Measurements from ENCODE around the gene PLXDC2. TPM values are rescaled to one million over a fixed set of nuclear protein-coding genes. Genes with fewer than 3 reads are reported as not detected.

PLXDC2 gene
- total RNA-seq, 2 experiments from 2014 or later: not detected

DNA sequence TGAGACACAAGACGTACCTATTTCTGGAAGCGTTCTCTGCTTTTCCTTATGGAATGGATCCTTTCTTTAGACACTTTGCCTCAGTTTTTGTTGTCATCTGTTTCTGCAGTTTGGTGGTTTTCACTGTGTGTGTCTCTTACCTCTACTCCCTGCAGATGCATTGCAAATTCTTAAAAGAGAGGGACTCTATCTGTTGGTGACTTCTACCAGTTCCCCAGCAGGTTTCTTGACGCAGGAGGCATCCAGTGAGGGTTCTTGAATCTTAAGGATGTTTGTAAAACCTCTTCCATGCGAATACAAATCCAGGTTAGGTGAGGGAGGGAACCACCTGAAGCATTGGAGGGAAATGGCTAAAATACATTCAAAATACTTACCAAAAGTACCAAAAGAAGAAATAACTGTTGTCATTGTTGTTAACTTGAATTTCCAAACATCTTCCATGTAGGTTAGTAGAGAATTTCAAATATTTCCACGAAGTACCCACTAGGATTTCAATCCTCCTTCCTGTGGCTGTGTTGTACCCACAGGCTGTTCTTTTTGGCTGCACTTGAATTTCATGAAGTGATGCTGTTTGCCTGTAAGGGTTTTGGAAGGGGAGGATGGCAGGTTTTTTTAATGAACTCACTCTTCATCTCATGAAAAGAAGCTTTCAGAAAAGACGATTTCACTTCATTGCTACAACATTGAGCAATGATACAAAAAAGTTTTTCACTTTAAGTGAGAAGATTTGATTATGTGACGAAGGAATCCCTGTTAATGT lies 32.2 kb downstream of the PLXDC2 start:
- intact Hi-C loops (cut with micrococcal nuclease): no loop called here
- H3K27ac Mint-ChIP-seq: no peak overlapping the region
- CTCF ChIA-PET: no interaction called here
- DNase-seq (no peak), ATAC-seq (no peak)
- no peaks in the 10 kb centered on the region for H3K36me3 Mint-ChIP-seq (ENCODE audit: low read depth)
- H3K4me1 Mint-ChIP-seq (ENCODE audit: low read depth): no peaks in the 10 kb centered on the region
- H3K4me3 Mint-ChIP-seq: no peak overlapping the region
- TF ChIP-seq, protein P1, sequence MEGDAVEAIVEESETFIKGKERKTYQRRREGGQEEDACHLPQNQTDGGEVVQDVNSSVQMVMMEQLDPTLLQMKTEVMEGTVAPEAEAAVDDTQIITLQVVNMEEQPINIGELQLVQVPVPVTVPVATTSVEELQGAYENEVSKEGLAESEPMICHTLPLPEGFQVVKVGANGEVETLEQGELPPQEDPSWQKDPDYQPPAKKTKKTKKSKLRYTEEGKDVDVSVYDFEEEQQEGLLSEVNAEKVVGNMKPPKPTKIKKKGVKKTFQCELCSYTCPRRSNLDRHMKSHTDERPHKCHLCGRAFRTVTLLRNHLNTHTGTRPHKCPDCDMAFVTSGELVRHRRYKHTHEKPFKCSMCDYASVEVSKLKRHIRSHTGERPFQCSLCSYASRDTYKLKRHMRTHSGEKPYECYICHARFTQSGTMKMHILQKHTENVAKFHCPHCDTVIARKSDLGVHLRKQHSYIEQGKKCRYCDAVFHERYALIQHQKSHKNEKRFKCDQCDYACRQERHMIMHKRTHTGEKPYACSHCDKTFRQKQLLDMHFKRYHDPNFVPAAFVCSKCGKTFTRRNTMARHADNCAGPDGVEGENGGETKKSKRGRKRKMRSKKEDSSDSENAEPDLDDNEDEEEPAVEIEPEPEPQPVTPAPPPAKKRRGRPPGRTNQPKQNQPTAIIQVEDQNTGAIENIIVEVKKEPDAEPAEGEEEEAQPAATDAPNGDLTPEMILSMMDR (IDR thresholded peaks at IDR 0.05): no peak
- H3K27me3 Mint-ChIP-seq: no peaks in the 10 kb centered on the region
- H3K9me3 Mint-ChIP-seq: no peaks in the 10 kb centered on the region
- POLR2A ChIA-PET: no interaction called here

DNA sequence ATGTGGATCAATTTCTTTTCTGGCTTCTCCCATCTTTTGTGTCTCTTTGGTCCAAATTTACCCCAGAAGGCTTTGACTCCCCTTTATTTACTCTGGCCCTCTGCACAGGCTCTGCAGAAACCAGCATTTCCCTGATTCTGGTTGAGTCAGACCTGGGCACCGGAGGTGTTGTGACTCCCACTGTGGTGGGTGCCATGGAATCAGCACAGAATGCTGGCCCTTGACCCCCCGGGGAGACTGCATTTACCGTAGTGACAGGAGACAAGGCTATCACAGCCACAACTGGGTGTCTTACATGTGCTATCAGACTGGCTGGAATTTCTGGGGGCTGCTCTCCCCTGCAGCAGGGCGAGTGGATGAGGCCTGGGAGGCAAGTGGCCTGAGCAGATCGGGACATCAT lies 37.6 kb downstream of the PLXDC2 start:
- Mint-ChIP-seq H3K4me3 (no peak overlapping the region), H3K4me1 (ENCODE audit: low read depth) (no peaks in the 10 kb centered on the region), H3K27ac (no peak overlapping the region), H3K36me3 (ENCODE audit: low read depth) (no peaks in the 10 kb centered on the region), H3K9me3 (no peaks in the 10 kb centered on the region), H3K27me3 (no peaks in the 10 kb centered on the region)
- DNase-seq (no peak), ATAC-seq (no peak)
- TF ChIP-seq, protein P1 (IDR thresholded peaks at IDR 0.05): no peak
- POLR2A ChIA-PET: no interaction called here
- intact Hi-C loops (cut with micrococcal nuclease): no loop called here
- CTCF ChIA-PET: no interaction called here

DNA sequence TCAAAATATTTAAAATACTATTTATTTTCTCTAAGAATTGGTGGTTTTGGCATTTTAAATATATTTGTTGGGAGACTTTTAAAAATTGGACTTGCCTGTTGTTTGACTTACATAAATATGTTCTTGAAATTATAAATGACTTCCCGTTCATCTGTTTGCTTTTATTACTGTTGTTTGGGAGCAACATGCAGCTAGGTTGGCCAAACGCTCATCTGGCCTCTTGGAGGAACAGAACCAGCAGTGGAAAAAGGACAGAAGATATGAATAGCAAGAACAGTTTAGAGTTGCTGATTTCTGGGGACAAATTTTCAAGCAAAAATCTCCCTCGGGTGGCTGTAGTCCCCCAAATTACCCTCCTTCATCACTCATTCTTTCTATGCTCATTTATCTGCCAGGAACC lies 41.6 kb downstream of the PLXDC2 start:
- no peak for DNase-seq

DNA sequence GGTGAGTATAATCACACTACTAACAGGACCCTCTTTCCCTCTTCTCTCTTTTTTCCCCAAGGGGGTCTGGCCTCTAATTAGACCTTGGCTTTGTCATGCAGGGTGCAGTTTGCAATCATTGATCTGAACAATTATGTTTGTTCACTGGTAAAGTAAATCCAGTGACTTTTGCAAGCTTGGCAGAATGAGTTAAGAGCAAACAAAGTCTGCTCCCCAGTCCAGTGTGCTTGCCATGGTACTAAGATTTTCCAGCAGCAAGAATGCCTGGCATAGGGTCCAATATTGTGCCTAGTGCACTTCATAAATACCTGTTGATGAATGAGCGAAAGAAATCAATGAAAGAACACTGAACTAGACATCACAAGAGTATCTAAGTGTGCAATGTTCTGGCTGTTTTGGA lies 43.9 kb downstream of the PLXDC2 start:
- no peak for ATAC-seq
- Mint-ChIP-seq H3K9me3 (peaks cover 2% of the 10 kb centered on the region), H3K4me1 (ENCODE audit: low read depth) (no peaks in the 10 kb centered on the region), H3K27me3 (no peaks in the 10 kb centered on the region), H3K27ac (no peak overlapping the region), H3K4me3 (no peak overlapping the region), H3K36me3 (ENCODE audit: low read depth) (no peaks in the 10 kb centered on the region)
- DNase-seq: no peak
- TF ChIP-seq, protein P1 (IDR thresholded peaks at IDR 0.05): no peak
- CTCF ChIA-PET: no interaction called here
- POLR2A ChIA-PET: no interaction called here
- intact Hi-C loops (cut with micrococcal nuclease): no loop called here

More for the DNA sequence above, 41.6 kb downstream of the PLXDC2 start:
- H3K9me3 Mint-ChIP-seq: peaks cover 2% of the 10 kb centered on the region
- CTCF ChIA-PET: no interaction called here
- no peak overlapping the region for H3K27ac Mint-ChIP-seq
- no peak overlapping the region for H3K4me3 Mint-ChIP-seq
- no peak for ATAC-seq
- no peaks in the 10 kb centered on the region for H3K36me3 Mint-ChIP-seq (ENCODE audit: low read depth)
- TF ChIP-seq, protein P1 (IDR thresholded peaks at IDR 0.05): no peak
- H3K4me1 Mint-ChIP-seq (ENCODE audit: low read depth): no peaks in the 10 kb centered on the region
- no peaks in the 10 kb centered on the region for H3K27me3 Mint-ChIP-seq
- POLR2A ChIA-PET: no interaction called here
- intact Hi-C loops (cut with micrococcal nuclease): no loop called here

DNA sequence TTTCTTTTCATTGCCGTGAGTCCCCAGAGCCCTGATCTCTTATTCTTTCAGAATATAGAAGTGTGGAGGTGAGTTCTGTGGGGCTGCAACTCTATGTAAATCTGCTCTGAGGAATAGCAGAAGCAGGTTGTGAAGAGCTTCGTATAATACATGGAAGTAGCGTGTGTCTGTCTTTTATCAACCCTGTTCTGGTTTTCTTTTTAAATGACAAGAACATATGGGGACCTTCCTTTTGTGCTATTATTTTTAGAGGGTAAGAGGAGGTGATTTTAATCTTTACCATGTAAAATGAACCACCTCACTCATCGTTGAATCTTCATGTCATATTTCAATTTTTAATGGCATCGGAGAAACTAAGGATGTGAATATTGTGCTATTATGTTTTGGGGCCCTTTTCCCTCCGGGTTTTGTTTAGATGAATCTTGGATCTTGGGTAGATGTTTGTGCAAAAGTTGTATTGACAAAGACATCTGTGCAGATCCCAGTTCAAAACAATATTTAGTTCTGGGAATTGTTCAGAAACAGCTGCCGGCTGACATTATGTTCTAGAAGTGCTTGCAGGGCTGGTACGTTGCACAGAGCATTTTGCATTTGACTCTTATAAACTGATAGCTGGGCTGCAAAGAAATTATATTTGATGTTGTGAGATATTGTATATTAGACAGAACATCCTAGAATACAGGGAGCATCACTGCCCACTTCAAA lies 46.7 kb downstream of the PLXDC2 start:
- ATAC-seq: no peak
- intact Hi-C loops (cut with micrococcal nuclease): no loop called here
- Mint-ChIP-seq H3K9me3 (peaks cover 5% of the 10 kb centered on the region), H3K27ac (no peak overlapping the region), H3K27me3 (no peaks in the 10 kb centered on the region), H3K4me1 (ENCODE audit: low read depth) (no peaks in the 10 kb centered on the region), H3K4me3 (no peak overlapping the region), H3K36me3 (ENCODE audit: low read depth) (no peaks in the 10 kb centered on the region)
- ChIA-PET POLR2A (no interaction called here), CTCF (no interaction called here)
- TF ChIP-seq, protein P1 (IDR thresholded peaks at IDR 0.05): no peak
- no peak for DNase-seq
